Endothelial cell (in vitro differentiated cells): Measurements from ENCODE around the gene COQ9. TPM values are rescaled to one million over a fixed set of nuclear protein-coding genes. Genes with fewer than 3 reads are reported as not detected.

Experiments used
- DNase-seq: peaks from one replicate; pipeline ENCODE4 v3.0.0; 2021; ENCODE audit warnings: low spot score
- H3K27ac Mint-ChIP-seq: one replicate; pipeline ENCODE4 v1.8.0; 2021; ENCODE audit warnings: mixed read lengths, inconsistent platforms; ENCODE audit not compliant: unreplicated experiment
- H3K27me3 Mint-ChIP-seq: one replicate; pipeline ENCODE4 v1.8.0; 2021; ENCODE audit warnings: mild to moderate bottlenecking, moderate library complexity, mixed read lengths, inconsistent platforms; ENCODE audit not compliant: unreplicated experiment
- H3K36me3 Mint-ChIP-seq: one replicate; pipeline ENCODE4 v1.8.0; 2021; ENCODE audit warnings: mild to moderate bottlenecking, low read depth, mixed read lengths, inconsistent platforms; ENCODE audit not compliant: unreplicated experiment
- H3K4me1 Mint-ChIP-seq: one replicate; pipeline ENCODE4 v1.8.0; 2021; ENCODE audit warnings: mild to moderate bottlenecking, mixed read lengths, inconsistent platforms; ENCODE audit not compliant: unreplicated experiment
- H3K4me3 Mint-ChIP-seq: one replicate; pipeline ENCODE4 v1.8.0; 2021; ENCODE audit warnings: mild to moderate bottlenecking, mixed read lengths, inconsistent platforms; ENCODE audit not compliant: unreplicated experiment
- H3K9me3 Mint-ChIP-seq: one replicate; pipeline ENCODE4 v1.8.0; 2021; ENCODE audit warnings: mixed read lengths, inconsistent platforms; ENCODE audit not compliant: unreplicated experiment
- total RNA-seq: library from RNA; stranded (reverse); fragmentation: NEBNext Ultra II Directional; extraction: Animal tissue kit (Norgen Biotek cat#: 25700); gene quantifications from one replicate; pipeline ENCODE4 v1.2.1, GENCODE V29; 2021; ENCODE audit not compliant: unreplicated experiment
- TF ChIP-seq, protein P1 (sequence below): fragments of 200-600 bp; sonication (generic); IDR thresholded peaks from one replicate; pipeline ENCODE4 v1.5.0; 2021; ENCODE audit warnings: antibody characterized with exemption; ENCODE audit not compliant: unreplicated experiment

COQ9 gene
- total RNA-seq, 1 donor from 2014 or later, result 23.1 TPM

- DNase-seq, result no peak
- TF ChIP-seq, protein P1, sequence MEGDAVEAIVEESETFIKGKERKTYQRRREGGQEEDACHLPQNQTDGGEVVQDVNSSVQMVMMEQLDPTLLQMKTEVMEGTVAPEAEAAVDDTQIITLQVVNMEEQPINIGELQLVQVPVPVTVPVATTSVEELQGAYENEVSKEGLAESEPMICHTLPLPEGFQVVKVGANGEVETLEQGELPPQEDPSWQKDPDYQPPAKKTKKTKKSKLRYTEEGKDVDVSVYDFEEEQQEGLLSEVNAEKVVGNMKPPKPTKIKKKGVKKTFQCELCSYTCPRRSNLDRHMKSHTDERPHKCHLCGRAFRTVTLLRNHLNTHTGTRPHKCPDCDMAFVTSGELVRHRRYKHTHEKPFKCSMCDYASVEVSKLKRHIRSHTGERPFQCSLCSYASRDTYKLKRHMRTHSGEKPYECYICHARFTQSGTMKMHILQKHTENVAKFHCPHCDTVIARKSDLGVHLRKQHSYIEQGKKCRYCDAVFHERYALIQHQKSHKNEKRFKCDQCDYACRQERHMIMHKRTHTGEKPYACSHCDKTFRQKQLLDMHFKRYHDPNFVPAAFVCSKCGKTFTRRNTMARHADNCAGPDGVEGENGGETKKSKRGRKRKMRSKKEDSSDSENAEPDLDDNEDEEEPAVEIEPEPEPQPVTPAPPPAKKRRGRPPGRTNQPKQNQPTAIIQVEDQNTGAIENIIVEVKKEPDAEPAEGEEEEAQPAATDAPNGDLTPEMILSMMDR, result no peak
Measured at GRCh38 chr16:57474671-57475661, 27.7 kb downstream of the COQ9 start.

GRCh38 chr16:57475711-57476339, 28.5 kb downstream of the COQ9 start:
- H3K27ac Mint-ChIP-seq, result peak overlapping the region; percentile 41
- TF ChIP-seq, protein P1, result peak; percentile 64
- H3K27me3 Mint-ChIP-seq, result peaks cover 11% of the 10 kb centered on the region
- peak; percentile 89 for DNase-seq
- peaks cover 13% of the 10 kb centered on the region for H3K36me3 Mint-ChIP-seq
- H3K4me1 Mint-ChIP-seq, result peaks cover 40% of the 10 kb centered on the region
- H3K4me3 Mint-ChIP-seq, result no peak overlapping the region
- H3K9me3 Mint-ChIP-seq, result no peaks in the 10 kb centered on the region

More at GRCh38 chr16:57474671-57475661, 27.7 kb downstream of the COQ9 start:
- H3K27me3 Mint-ChIP-seq, result peaks cover 12% of the 10 kb centered on the region
- peak overlapping the region; percentile 65 for H3K4me3 Mint-ChIP-seq
- no peaks in the 10 kb centered on the region for H3K9me3 Mint-ChIP-seq
- H3K27ac Mint-ChIP-seq, result no peak overlapping the region
- H3K4me1 Mint-ChIP-seq, result peaks cover 40% of the 10 kb centered on the region
- peaks cover 19% of the 10 kb centered on the region for H3K36me3 Mint-ChIP-seq

GRCh38 chr16:57476546-57477410, 29.5 kb downstream of the COQ9 start:
- Mint-ChIP-seq H3K9me3 (no peaks in the 10 kb centered on the region), H3K4me3 (peak overlapping the region; percentile 57), H3K36me3 (peaks cover 10% of the 10 kb centered on the region), H3K27me3 (peaks cover 8% of the 10 kb centered on the region), H3K27ac (peak overlapping the region; percentile 78), H3K4me1 (peaks cover 40% of the 10 kb centered on the region)
- DNase-seq, result no peak
- TF ChIP-seq, protein P1, result no peak

GRCh38 chr16:57477531-57478202, 30.4 kb downstream of the COQ9 start:
- Mint-ChIP-seq H3K27me3 (peaks cover 10% of the 10 kb centered on the region), H3K36me3 (peaks cover 5% of the 10 kb centered on the region), H3K9me3 (no peaks in the 10 kb centered on the region), H3K4me1 (peaks cover 36% of the 10 kb centered on the region), H3K4me3 (peak overlapping the region; percentile 57), H3K27ac (peak overlapping the region; percentile 78)
- DNase-seq, result no peak
- TF ChIP-seq, protein P1, result no peak
